Sigmoid colon (tissue), 7 donors: ENCODE results near the gene LAMP1. TPM values are rescaled to one million over a fixed set of nuclear protein-coding genes. Genes with fewer than 3 reads are reported as not detected.

Source experiments
- DNase-seq: peaks from one replicate; pipeline ENCODE4 v3.0.0-alpha.2; 2019
- H3K27ac ChIP-seq, 4 donors: fragments of 200-600 bp; sonication (generic); one replicate each; pipeline ENCODE4 v1.5.1; 2016 to 2019; ENCODE audit warnings: mild to moderate bottlenecking in 1 of 4
- H3K27me3 ChIP-seq, 3 donors: fragments of 200-600 bp; sonication (generic); one replicate each; pipeline ENCODE4 v1.5.1; 2019; ENCODE audit warnings: mild to moderate bottlenecking in 1 of 3
- H3K36me3 ChIP-seq, 4 donors: fragments of 200-600 bp; sonication (generic); one replicate each; pipeline ENCODE4 v1.5.1; 2016 to 2019
- H3K4me1 ChIP-seq, 4 donors: fragments of 200-600 bp; sonication (generic); one replicate each; pipeline ENCODE4 v1.5.1; 2017 to 2019
- H3K4me3 ChIP-seq, 4 donors: fragments of 200-600 bp; sonication (generic); one replicate each; pipeline ENCODE4 v1.5.1; 2017 to 2019; ENCODE audit warnings: mild to moderate bottlenecking in 2 of 4, moderate library complexity in 1 of 4
- H3K9me3 ChIP-seq, 4 donors: fragments of 200-600 bp in 3 of 4; sonication (generic) in 3 of 4; one replicate each; pipeline versions ENCODE4 v1.5.1 to v1.6.1; 2013 to 2019
- CTCF ChIP-seq, 4 experiments: fragments of 450-650 bp in 3 of 4; fragments of 200-600 bp in 1 of 4; IDR thresholded peaks; one replicate each; pipeline ENCODE4 v1.5.1; 2016 to 2019; ENCODE audit warnings: antibody characterized with exemption in 4 of 4, mild to moderate bottlenecking in 3 of 4, moderate library complexity in 2 of 4
- EP300 ChIP-seq, 4 donors: sonication (generic); formaldehyde crosslinking; IDR thresholded peaks; one replicate each; pipeline ENCODE4 v1.6.1; 2017; ENCODE audit warnings: antibody characterized with exemption in 4 of 4
- POLR2A ChIP-seq, 2 donors: fragments of 450-650 bp; IDR thresholded peaks; one replicate each; pipeline ENCODE4 v1.6.1; 2016; ENCODE audit warnings: antibody characterized with exemption in 2 of 2, mild to moderate bottlenecking in 2 of 2, moderate library complexity in 2 of 2
- POLR2AphosphoS5 ChIP-seq, 4 donors: sonication (generic); formaldehyde crosslinking; IDR thresholded peaks; one replicate each; pipeline ENCODE4 v1.6.1; 2017; ENCODE audit warnings: antibody characterized with exemption in 4 of 4
- WGBS, 2 donors: extraction: QIAGEN DNeasy Blood & Tissue Kit; methylation state at CpG; one replicate each; pipeline ENCODE4 v1.1.7; 2013; 5-methylcytosine and 5-hydroxymethylcytosine counted together
- intact Hi-C: fragments of 100-400 bp; cut with DNase I; formaldehyde crosslinking; loops from one replicate; pipeline ENCODE4 v1.15.1; 2023
- polyA plus RNA-seq, 3 donors: library from polyadenylated mRNA; stranded (reverse); fragments of 200-250 nt; gene quantifications; one replicate each; pipeline ENCODE4 v1.2.3, GENCODE V29; 2013
- total RNA-seq, 4 donors: library from RNA; depleted of rRNA; stranded (reverse); fragments of >200 nt; gene quantifications; one replicate each; pipeline ENCODE4 v1.1.0, GENCODE V29; 2016
- donor health status: healthy with polysubstance abuse.
- donor health status: Bipolar disorder and iron deficiency.
- donor health status: healthy.

Gene LAMP1
- total and polyA plus RNA-seq, 7 donors: 20.4 to 125 (median 86.9) TPM

DNA sequence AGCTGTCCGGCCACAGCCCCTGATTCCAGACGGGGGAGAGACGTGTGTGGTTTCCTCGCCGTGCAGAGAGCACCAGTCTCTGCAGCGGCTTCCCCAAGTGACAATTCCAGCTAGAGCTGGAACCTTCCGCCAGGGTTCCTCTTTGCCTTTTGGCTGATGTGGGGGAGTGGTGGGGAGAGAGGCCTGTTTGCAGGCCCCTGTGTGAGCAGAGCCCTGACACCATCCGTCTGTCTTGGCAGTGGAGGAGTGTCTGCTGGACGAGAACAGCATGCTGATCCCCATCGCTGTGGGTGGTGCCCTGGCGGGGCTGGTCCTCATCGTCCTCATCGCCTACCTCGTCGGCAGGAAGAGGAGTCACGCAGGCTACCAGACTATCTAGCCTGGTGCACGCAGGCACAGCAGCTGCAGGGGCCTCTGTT lies 25.0 kb downstream of the LAMP1 start:
- DNase-seq: no peak
- Histone ChIP-seq H3K4me1 (no peaks in the 10 kb centered on the region), H3K27ac (no peak overlapping the region), H3K36me3 (peaks cover 25 to 79% (median 43%) of the 10 kb centered on the region in 4 donors), H3K27me3 (no peaks in the 10 kb centered on the region), H3K9me3 (no peaks in the 10 kb centered on the region), H3K4me3 (no peak overlapping the region)
- 87 to 90% methylated on average over 17 of the region's 17 CpGs for WGBS, 2 donors
- intact Hi-C loops: no loop called here
- TF ChIP-seq CTCF (IDR thresholded peaks at IDR 0.05): no peak
- TF ChIP-seq POLR2AphosphoS5 (IDR thresholded peaks at IDR 0.05): peak in 1 of 4 donors; percentile 20

GRCh38 chr13:113322890-113323651 lies 26.0 kb downstream of the LAMP1 start:
- WGBS, 2 donors: 95 to 96% methylated on average over 25 of the region's 25 CpGs
- no peaks in the 10 kb centered on the region for H3K9me3 ChIP-seq
- no peak overlapping the region for H3K27ac ChIP-seq
- no peak for DNase-seq
- no peaks in the 10 kb centered on the region for H3K27me3 ChIP-seq
- peaks cover 25 to 70% (median 43%) of the 10 kb centered on the region in 4 donors for H3K36me3 ChIP-seq
- intact Hi-C loops: no loop called here
- no peak overlapping the region for H3K4me3 ChIP-seq
- no peaks in the 10 kb centered on the region for H3K4me1 ChIP-seq
- no peak for TF ChIP-seq POLR2A (IDR thresholded peaks at IDR 0.05)
- TF ChIP-seq POLR2AphosphoS5 (IDR thresholded peaks at IDR 0.05): no peak
- no peak for TF ChIP-seq CTCF (IDR thresholded peaks at IDR 0.05)
- TF ChIP-seq EP300 (IDR thresholded peaks at IDR 0.05): no peak

DNA sequence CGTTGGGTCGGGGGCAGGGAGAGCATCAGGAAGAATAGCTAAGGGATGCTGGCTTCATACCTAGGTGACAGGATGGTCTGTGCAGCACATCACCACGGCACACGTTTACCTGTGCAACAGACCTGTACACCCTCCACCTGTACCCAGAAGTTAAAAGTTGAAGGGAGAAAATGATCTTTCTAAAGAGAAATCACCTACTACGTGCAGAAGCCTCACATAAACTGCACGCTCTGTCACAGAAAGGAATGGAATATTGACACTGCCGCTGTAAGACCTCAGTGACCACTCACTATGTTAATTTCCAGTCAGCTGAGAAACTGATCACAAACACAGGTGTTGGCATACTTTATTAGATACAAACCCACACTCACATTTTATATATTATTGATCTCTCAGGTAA lies 26.8 kb downstream of the LAMP1 start:
- TF ChIP-seq POLR2A (IDR thresholded peaks at IDR 0.05) (no peak), POLR2AphosphoS5 (IDR thresholded peaks at IDR 0.05) (no peak), CTCF (IDR thresholded peaks at IDR 0.05) (no peak), EP300 (IDR thresholded peaks at IDR 0.05) (no peak)
- Histone ChIP-seq H3K27me3 (no peaks in the 10 kb centered on the region), H3K36me3 (peaks cover 25 to 62% (median 42%) of the 10 kb centered on the region in 4 donors), H3K27ac (no peak overlapping the region), H3K9me3 (no peaks in the 10 kb centered on the region), H3K4me3 (no peak overlapping the region), H3K4me1 (no peaks in the 10 kb centered on the region)
- intact Hi-C loops: no loop called here
- DNase-seq: no peak
- 93 to 96% methylated on average over 7 of the region's 7 CpGs for WGBS, 2 donors

- TF ChIP-seq POLR2AphosphoS5 (IDR thresholded peaks at IDR 0.05): no peak
- intact Hi-C loops: no loop called here
- DNase-seq: no peak
- WGBS, 2 donors: 83 to 87% methylated on average over 12 of the region's 12 CpGs
- H3K4me1 ChIP-seq: no peaks in the 10 kb centered on the region
- H3K27ac ChIP-seq: no peak overlapping the region
- H3K27me3 ChIP-seq: no peaks in the 10 kb centered on the region
- H3K36me3 ChIP-seq: peaks cover 24 to 57% (median 39%) of the 10 kb centered on the region in 4 donors
- no peaks in the 10 kb centered on the region for H3K9me3 ChIP-seq
- no peak overlapping the region for H3K4me3 ChIP-seq
These were observed 27.4 kb downstream of the LAMP1 start for GRCh38 chr13:113324398-113324797.

DNA sequence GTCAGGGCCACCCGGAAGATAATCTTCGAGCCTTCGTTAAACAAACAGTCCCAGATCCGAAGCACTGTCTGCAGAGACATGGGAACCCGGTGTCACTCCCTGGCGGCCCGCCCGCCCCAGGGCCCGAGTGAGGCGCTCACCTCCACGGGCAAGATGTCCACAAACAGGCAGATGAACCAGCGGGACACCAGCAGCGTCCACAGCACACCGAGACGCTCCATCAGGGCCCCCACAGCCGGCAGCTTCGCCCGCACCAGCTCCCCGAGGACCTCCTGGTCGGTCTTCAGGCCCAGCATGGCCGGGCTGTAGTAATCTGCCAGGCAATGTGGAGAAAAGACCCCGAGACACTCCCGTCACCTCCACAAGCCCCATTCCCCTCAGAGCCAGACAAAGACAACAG lies 28.7 kb downstream of the LAMP1 start:
- no peak for DNase-seq
- no peak for TF ChIP-seq POLR2AphosphoS5 (IDR thresholded peaks at IDR 0.05)
- TF ChIP-seq EP300 (IDR thresholded peaks at IDR 0.05): no peak
- no peak for TF ChIP-seq POLR2A (IDR thresholded peaks at IDR 0.05)
- no peak for TF ChIP-seq CTCF (IDR thresholded peaks at IDR 0.05)
- Histone ChIP-seq H3K9me3 (no peaks in the 10 kb centered on the region), H3K27me3 (no peaks in the 10 kb centered on the region), H3K27ac (no peak overlapping the region), H3K4me3 (no peak overlapping the region), H3K4me1 (no peaks in the 10 kb centered on the region), H3K36me3 (peaks cover 12 to 43% (median 25%) of the 10 kb centered on the region in 4 donors)
- WGBS, 2 donors: 88 to 90% methylated on average over 23 of the region's 23 CpGs
- intact Hi-C loops: no loop called here
